ENCODE results near the gene MAP3K12. TPM values are rescaled to one million over a fixed set of nuclear protein-coding genes. Genes with fewer than 3 reads are reported as not detected.
"Not testable (repeated sequence)": the region's sequence is repeated elsewhere in the genome, so short reads cannot be mapped to it uniquely, and the experiment has no call there.

Gene MAP3K12
- total and polyA plus RNA-seq, 10 of the 15 experiments (the other 5 are each of a cell fraction or from before 2014, with no cell fraction given) = 0.45 to 14.9 (median 6.9) TPM

GRCh38 chr12:53481458-53481857, 17.8 kb downstream of the MAP3K12 start:
- SMC1A ChIA-PET (ENCODE audit: uncharacterized antibody, unreplicated experiment) = interaction anchor here (0.6 to 2.3 kb wide), 7 partner anchors 8 to 129 kb away, joined by 3 to 6 read pairs (median 3); no protein-coding TSS in a partner anchor
- intact Hi-C loops (cut with micrococcal nuclease; ENCODE audit: unreplicated experiment); H3K27me3 ChIP-seq (replicated peaks in 1 of 2; ENCODE audit: control insufficient read depth in 2 of 2, insufficient read depth in 2 of 2, low read length in 1 of 2); H3K4me1 ChIP-seq (ENCODE audit: control insufficient read depth, insufficient read depth, low read length); H3K4me3 ChIP-seq; H3K4me2 ChIP-seq (ENCODE audit: control insufficient read depth, insufficient read depth); BruUV-seq (replicated peaks); H3K9ac ChIP-seq (ENCODE audit: control insufficient read depth, insufficient read depth, low read length); H2AFZ ChIP-seq (ENCODE audit: control insufficient read depth, low read depth, low read length); H3K27ac ChIP-seq (ENCODE audit: control insufficient read depth, insufficient read depth); H4K20me1 ChIP-seq (ENCODE audit: control insufficient read depth, insufficient read depth); FAIRE-seq; in situ Hi-C loops (cut with MboI); H3K79me2 ChIP-seq (ENCODE audit: control insufficient read depth, insufficient read depth, low read length); ATAC-seq; H3K9me3 ChIP-seq (replicated peaks; ENCODE audit: control insufficient read depth, insufficient read depth, low read length); DNase-seq (ENCODE audit: low read depth, low spot score): not testable (repeated sequence)
- TF ChIP-seq POLR2AphosphoS5 (IDR thresholded peaks at IDR 0.05; ENCODE audit: low read length) = peak; percentile 24; the same call in 1 of the 2 replicates
- CTCF ChIA-PET = interaction anchor here (0.8 to 3.5 kb wide), 6 partner anchors 8 to 402 kb away, joined by 3 to 13 read pairs (median 6); partner anchors contain the start of genes MAP3K12 and SPRYD3
- whole genome bisulfite sequencing (ENCODE audit: insufficient coverage, insufficient replicate concordance, low lambda C conversion rate, missing lambda C conversion rate) = 81% methylated on average over 6 of the region's 6 CpGs
- POLR2A ChIA-PET = interaction anchor here (0.5 to 1.6 kb wide), 8 partner anchors 10 to 209 kb away, joined by 3 to 6 read pairs (median 4); no protein-coding TSS in a partner anchor
- peaks cover 43 to 49% of the 10 kb centered on the region in 2 experiments for H3K36me3 ChIP-seq (ENCODE audit: control insufficient read depth in 2 of 2, insufficient read depth in 2 of 2, low read length in 1 of 2)
- RAD21 ChIA-PET (ENCODE audit: unreplicated experiment) = interaction anchor here (1.4 kb wide), 2 partner anchors 12 to 27 kb away, joined by 3 to 4 read pairs; no protein-coding TSS in a partner anchor

GRCh38 chr12:53480491-53481442, 18.5 kb downstream of the MAP3K12 start:
- Histone ChIP-seq H3K4me1 (ENCODE audit: control insufficient read depth, insufficient read depth, low read length) (no peaks in the 10 kb centered on the region), H3K36me3 (ENCODE audit: control insufficient read depth in 2 of 2, insufficient read depth in 2 of 2, low read length in 1 of 2) (peaks cover 45 to 46% of the 10 kb centered on the region in 2 experiments), H3K9me3 (replicated peaks; ENCODE audit: control insufficient read depth, insufficient read depth, low read length) (no peaks in the 10 kb centered on the region), H3K27me3 (replicated peaks in 1 of 2; ENCODE audit: control insufficient read depth in 2 of 2, insufficient read depth in 2 of 2, low read length in 1 of 2) (no peaks in the 10 kb centered on the region), H4K20me1 (ENCODE audit: control insufficient read depth, insufficient read depth) (no peaks in the 10 kb centered on the region; the same call in 1 of the 2 replicates), H3K79me2 (ENCODE audit: control insufficient read depth, insufficient read depth, low read length) (no peaks in the 10 kb centered on the region; the same call in 1 of the 2 replicates), H3K4me3 (no peak overlapping the region), H3K4me2 (ENCODE audit: control insufficient read depth, insufficient read depth) (no peak overlapping the region), H2AFZ (ENCODE audit: control insufficient read depth, low read depth, low read length) (no peak overlapping the region), H3K9ac (ENCODE audit: control insufficient read depth, insufficient read depth, low read length) (no peak overlapping the region), H3K27ac (ENCODE audit: control insufficient read depth, insufficient read depth) (no peak overlapping the region)
- ATAC-seq (no peak), DNase-seq (ENCODE audit: low read depth, low spot score) (no peak), FAIRE-seq (no peak)
- in situ Hi-C loops (cut with MboI) = no loop called here
- 79% methylated on average over 12 of the region's 12 CpGs for WGBS (ENCODE audit: insufficient coverage, insufficient replicate concordance, low lambda C conversion rate, missing lambda C conversion rate)
- POLR2A ChIA-PET = interaction anchor here (0.5 to 1.6 kb wide), 5 partner anchors 13 to 209 kb away, joined by 4 to 6 read pairs (median 4); no protein-coding TSS in a partner anchor
- CTCF ChIA-PET = interaction anchor here (1.2 to 3.5 kb wide), 3 partner anchors 8 to 157 kb away, joined by 5 to 13 read pairs (median 7); no protein-coding TSS in a partner anchor
- RAD21 ChIA-PET (ENCODE audit: unreplicated experiment) = interaction anchor here (1.4 kb wide), 1 partner anchor 28 kb away, joined by 3 read pairs; no protein-coding TSS in a partner anchor
- SMC1A ChIA-PET (ENCODE audit: uncharacterized antibody, unreplicated experiment) = interaction anchor here (1.0 to 2.3 kb wide), 4 partner anchors 8 to 129 kb away, joined by 3 to 6 read pairs (median 4); no protein-coding TSS in a partner anchor
- intact Hi-C loops (cut with micrococcal nuclease; ENCODE audit: unreplicated experiment) = no loop called here
- no TSS peak for BruUV-seq (replicated peaks)
- TF ChIP-seq IKZF2 (IDR thresholded peaks at IDR 0.05) (no peak), ZBTB40 (IDR thresholded peaks at IDR 0.05; ENCODE audit: borderline replicate concordance) (no peak), NBN (IDR thresholded peaks at IDR 0.05) (no peak), RELA (IDR thresholded peaks at IDR 0.05; ENCODE audit: borderline replicate concordance, partially characterized antibody) (no peak), RCOR1 (conservative IDR thresholded peaks at IDR 0.05; ENCODE audit: low read depth, low read length) (no peak), TAF1 (IDR thresholded peaks at IDR 0.05; ENCODE audit: borderline replicate concordance, low read depth, low read length) (no peak), POLR2A (IDR thresholded peaks at IDR 0.05; ENCODE audit: low read depth, low read length) (peak; percentile 37; the same call in 1 of the 2 replicates), POLR2AphosphoS2 (IDR thresholded peaks at IDR 0.05; ENCODE audit: low read depth, low read length) (no peak), IRF3 (IDR thresholded peaks at IDR 0.05) (no peak)
